ENCODE results near the gene TRIM34. TPM values are rescaled to one million over a fixed set of nuclear protein-coding genes. Genes with fewer than 3 reads are reported as not detected.
"Not testable (repeated sequence)": the region's sequence is repeated elsewhere in the genome, so short reads cannot be mapped to it uniquely, and the experiment has no call there.

The TRIM34 gene
- total RNA-seq, 2 experiments from 2014 or later, result 8.4 to 13.1 TPM

DNA sequence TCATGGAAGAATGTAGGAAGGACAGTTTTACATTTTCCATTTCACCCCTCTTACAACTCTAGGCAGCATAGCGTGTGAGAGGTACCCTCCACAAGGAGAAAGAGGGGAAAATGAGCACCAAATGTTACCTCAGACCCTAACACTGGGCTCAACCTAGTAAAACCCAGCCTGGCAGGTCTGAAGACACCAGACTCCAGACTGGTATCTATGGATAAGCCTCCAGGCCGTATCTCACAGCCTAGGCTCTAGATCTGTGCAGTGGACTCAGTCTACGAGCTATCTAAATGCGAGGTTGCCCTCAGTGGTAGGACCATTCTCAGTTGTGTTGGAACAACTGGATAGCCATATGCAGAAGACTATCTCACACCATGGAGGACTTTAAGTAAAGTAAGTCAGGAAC lies 49.6 kb downstream of the TRIM34 start:
- no peaks in the 10 kb centered on the region for H3K4me1 ChIP-seq (ENCODE audit: insufficient read depth, low read length, poor library complexity, severe bottlenecking)
- H3K27ac ChIP-seq (ENCODE audit: low read depth, low read length, poor library complexity, severe bottlenecking), result no peak overlapping the region
- ChIA-PET POLR2A (interaction anchor here (0.5 to 0.7 kb wide), 3 partner anchors 71 to 390 kb away, joined by 3 to 4 read pairs (median 3); no protein-coding TSS in a partner anchor), CTCF (ENCODE audit: unreplicated experiment) (no interaction called here)
- no peaks in the 10 kb centered on the region for H4K20me1 ChIP-seq (ENCODE audit: insufficient read depth, low read length)
- H3K4me2 ChIP-seq (ENCODE audit: low read length), result no peak overlapping the region
- H3K36me3 ChIP-seq (ENCODE audit: insufficient read depth, low read length), result peaks cover 39% of the 10 kb centered on the region
- H3K4me3 ChIP-seq (ENCODE audit: low read depth, low read length, poor library complexity, severe bottlenecking), result no peak overlapping the region
- no peaks in the 10 kb centered on the region for H3K79me2 ChIP-seq (ENCODE audit: insufficient read depth, low read depth, low read length)
- no peak overlapping the region for H2AFZ ChIP-seq (ENCODE audit: low read length)
- no peak for DNase-seq (ENCODE audit: low spot score)
- H3K9me2 ChIP-seq (ENCODE audit: insufficient read depth, low read length), result no peaks in the 10 kb centered on the region
- TF ChIP-seq CTCF (conservative IDR thresholded peaks at IDR 0.05; ENCODE audit: low read length) (no peak), EZH2phosphoT487 (IDR thresholded peaks at IDR 0.05; ENCODE audit: borderline replicate concordance, low read depth, low read length) (no peak)
- BruUV-seq (replicated peaks), result no TSS peak
- intact Hi-C loops (cut with micrococcal nuclease; ENCODE audit: unreplicated experiment), result no loop called here
- H3K9me3 ChIP-seq (ENCODE audit: low read length), result no peaks in the 10 kb centered on the region

DNA sequence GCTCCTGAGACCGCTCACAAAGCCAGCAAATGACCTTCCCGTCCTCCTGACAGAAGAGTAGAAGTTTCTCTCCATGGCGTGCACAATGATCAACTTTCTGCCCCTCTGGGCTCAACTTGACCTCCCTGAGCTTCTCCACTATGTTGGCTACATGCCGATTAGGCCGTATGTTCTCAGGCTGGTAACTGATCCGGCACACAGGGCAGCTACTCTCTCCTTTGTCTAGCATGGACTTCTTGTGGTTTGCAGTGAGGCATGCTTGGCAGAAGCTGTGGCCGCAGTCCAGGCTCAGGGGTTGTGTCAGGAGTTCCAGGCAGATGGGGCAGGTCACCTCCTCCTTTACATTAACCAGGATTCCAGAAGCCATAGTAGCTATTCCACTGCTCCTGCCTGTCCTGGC lies 55.0 kb downstream of the TRIM34 start:
- TF ChIP-seq CTCF (conservative IDR thresholded peaks at IDR 0.05; ENCODE audit: low read length) (no peak), EZH2phosphoT487 (IDR thresholded peaks at IDR 0.05; ENCODE audit: borderline replicate concordance, low read depth, low read length) (no peak)
- Histone ChIP-seq H3K4me1 (ENCODE audit: insufficient read depth, low read length, poor library complexity, severe bottlenecking) (peaks cover 5% of the 10 kb centered on the region), H3K4me2 (ENCODE audit: low read length) (no peak overlapping the region), H3K27ac (ENCODE audit: low read depth, low read length, poor library complexity, severe bottlenecking) (no peak overlapping the region), H3K9me2 (ENCODE audit: insufficient read depth, low read length) (no peaks in the 10 kb centered on the region), H3K4me3 (ENCODE audit: low read depth, low read length, poor library complexity, severe bottlenecking) (no peak overlapping the region), H2AFZ (ENCODE audit: low read length) (no peak overlapping the region), H4K20me1 (ENCODE audit: insufficient read depth, low read length) (no peaks in the 10 kb centered on the region), H3K9me3 (ENCODE audit: low read length) (no peaks in the 10 kb centered on the region), H3K36me3 (ENCODE audit: insufficient read depth, low read length) (peaks cover 20% of the 10 kb centered on the region), H3K79me2 (ENCODE audit: insufficient read depth, low read depth, low read length) (peaks cover 7% of the 10 kb centered on the region; the same call in 1 of the 2 replicates)
- CTCF ChIA-PET (ENCODE audit: unreplicated experiment), result no interaction called here
- POLR2A ChIA-PET, result no interaction called here
- no TSS peak for BruUV-seq (replicated peaks)
- intact Hi-C loops (cut with micrococcal nuclease; ENCODE audit: unreplicated experiment), result loop anchor here (10.0 kb wide), 1 partner anchor 555 kb away; the partner anchor contains the start of genes CNGA4 and FHIP1B
- no peak for DNase-seq (ENCODE audit: low spot score)

- POLR2A ChIA-PET; H3K4me3 ChIP-seq (ENCODE audit: low read depth, low read length, poor library complexity, severe bottlenecking); H3K4me2 ChIP-seq (ENCODE audit: low read length); CTCF ChIA-PET (ENCODE audit: unreplicated experiment); BruUV-seq (replicated peaks); H3K27ac ChIP-seq (ENCODE audit: low read depth, low read length, poor library complexity, severe bottlenecking); H3K4me1 ChIP-seq (ENCODE audit: insufficient read depth, low read length, poor library complexity, severe bottlenecking); H3K9me2 ChIP-seq (ENCODE audit: insufficient read depth, low read length); DNase-seq (ENCODE audit: low spot score); H3K79me2 ChIP-seq (ENCODE audit: insufficient read depth, low read depth, low read length); H4K20me1 ChIP-seq (ENCODE audit: insufficient read depth, low read length); H2AFZ ChIP-seq (ENCODE audit: low read length); H3K9me3 ChIP-seq (ENCODE audit: low read length): not testable (repeated sequence)
- H3K36me3 ChIP-seq (ENCODE audit: insufficient read depth, low read length), result peaks cover 11% of the 10 kb centered on the region
- intact Hi-C loops (cut with micrococcal nuclease; ENCODE audit: unreplicated experiment), result loop anchor here (10.0 kb wide), 1 partner anchor 552 kb away; the partner anchor contains the start of genes CNGA4 and FHIP1B
Observed at GRCh38 chr11:5682890-5683441, 58.2 kb downstream of the TRIM34 start.

GRCh38 chr11:5683620-5684019 lies 58.8 kb downstream of the TRIM34 start:
- DNase-seq (ENCODE audit: low spot score); H3K27ac ChIP-seq (ENCODE audit: low read depth, low read length, poor library complexity, severe bottlenecking); H3K9me3 ChIP-seq (ENCODE audit: low read length); H4K20me1 ChIP-seq (ENCODE audit: insufficient read depth, low read length); H3K9me2 ChIP-seq (ENCODE audit: insufficient read depth, low read length); H3K79me2 ChIP-seq (ENCODE audit: insufficient read depth, low read depth, low read length); CTCF ChIA-PET (ENCODE audit: unreplicated experiment); H3K36me3 ChIP-seq (ENCODE audit: insufficient read depth, low read length); H2AFZ ChIP-seq (ENCODE audit: low read length); BruUV-seq (replicated peaks): not testable (repeated sequence)
- Histone ChIP-seq H3K4me2 (ENCODE audit: low read length) (peak overlapping the region; percentile 84), H3K4me1 (ENCODE audit: insufficient read depth, low read length, poor library complexity, severe bottlenecking) (peaks cover 14% of the 10 kb centered on the region), H3K4me3 (ENCODE audit: low read depth, low read length, poor library complexity, severe bottlenecking) (peak overlapping the region; percentile 75)
- POLR2A ChIA-PET, result interaction anchor here (0.6 kb wide), 1 partner anchor 12 kb away, joined by 3 read pairs; no protein-coding TSS in a partner anchor
- intact Hi-C loops (cut with micrococcal nuclease; ENCODE audit: unreplicated experiment), result loop anchor here (1.0 to 10.0 kb wide), 4 partner anchors 29 to 551 kb away; partner anchors contain the start of genes CNGA4, FHIP1B and TRIM34

All from OCI-LY7 (cell line).